GM19025 (cell line): ENCODE data around the gene LRRN1.
"Not testable (repeated sequence)": the region's sequence is repeated elsewhere in the genome, so short reads cannot be mapped to it uniquely, and the experiment has no call there.

Experiments
- ATAC-seq: cut with Tn5 transposase; IDR thresholded peaks from one replicate; pipeline ENCODE4 v1.9.1; 2021; ENCODE audit warnings: mild to moderate bottlenecking, low read depth, moderate library complexity; ENCODE audit not compliant: unreplicated experiment

Gene LRRN1

GRCh38 chr3:3806092-3806491 is 6.9 kb downstream of the LRRN1 start:
- ATAC-seq = no peak

GRCh38 chr3:3806856-3807255 is 7.6 kb downstream of the LRRN1 start:
- ATAC-seq = no peak

GRCh38 chr3:3813013-3813412 is 13.8 kb downstream of the LRRN1 start:
- ATAC-seq = no peak

- no peak for ATAC-seq
Measured at GRCh38 chr3:3815206-3815605, 16.0 kb downstream of the LRRN1 start.

- ATAC-seq = no peak
Measured at GRCh38 chr3:3816034-3816433, 16.8 kb downstream of the LRRN1 start.

GRCh38 chr3:3817865-3818264 is 18.6 kb downstream of the LRRN1 start:
- ATAC-seq = no peak

GRCh38 chr3:3821777-3822176 is 22.5 kb downstream of the LRRN1 start:
- no peak for ATAC-seq

GRCh38 chr3:3825035-3825434 is 25.8 kb downstream of the LRRN1 start:
- ATAC-seq = no peak

GRCh38 chr3:3826521-3826920 is 27.3 kb downstream of the LRRN1 start:
- ATAC-seq = no peak

GRCh38 chr3:3827111-3827510 is 27.9 kb downstream of the LRRN1 start:
- ATAC-seq = no peak

- ATAC-seq = not testable (repeated sequence)
Measured at GRCh38 chr3:3828417-3828816, 29.2 kb downstream of the LRRN1 start.

GRCh38 chr3:3836845-3837244 is 37.6 kb downstream of the LRRN1 start:
- ATAC-seq = no peak

- ATAC-seq = no peak
Measured at GRCh38 chr3:3842356-3842755, 43.1 kb downstream of the LRRN1 start.

- no peak for ATAC-seq
Measured at GRCh38 chr3:3847994-3848922, 49.0 kb downstream of the LRRN1 start.

- ATAC-seq = no peak
Measured at GRCh38 chr3:3848923-3849275, 49.7 kb downstream of the LRRN1 start.

GRCh38 chr3:3851621-3852323 is 52.5 kb downstream of the LRRN1 start:
- peak; percentile 81 for ATAC-seq

GRCh38 chr3:3853544-3853943 is 54.3 kb downstream of the LRRN1 start:
- no peak for ATAC-seq

- ATAC-seq = no peak
Measured at GRCh38 chr3:3855056-3855455, 55.8 kb downstream of the LRRN1 start.

- ATAC-seq = no peak
Measured at GRCh38 chr3:3860235-3860634, 61.0 kb downstream of the LRRN1 start.

GRCh38 chr3:3862534-3862933 is 63.3 kb downstream of the LRRN1 start:
- no peak for ATAC-seq

GRCh38 chr3:3875491-3875890 is 76.3 kb downstream of the LRRN1 start:
- ATAC-seq = no peak

GRCh38 chr3:3881050-3881449 is 81.8 kb downstream of the LRRN1 start:
- ATAC-seq = no peak
